Activated T-cell treated with anti-CD3 and anti-CD28 coated beads, Interleukin-2, amount 50 U/mL, for 1 hour (primary cell): ENCODE results near the gene FKBP10.
"Not testable (repeated sequence)": the region's sequence is repeated elsewhere in the genome, so short reads cannot be mapped to it uniquely, and the experiment has no call there.

Experiments used
- DNase-seq: peaks from one replicate; pipeline ENCODE4 v3.0.0-alpha.2; 2020

Gene FKBP10

DNA sequence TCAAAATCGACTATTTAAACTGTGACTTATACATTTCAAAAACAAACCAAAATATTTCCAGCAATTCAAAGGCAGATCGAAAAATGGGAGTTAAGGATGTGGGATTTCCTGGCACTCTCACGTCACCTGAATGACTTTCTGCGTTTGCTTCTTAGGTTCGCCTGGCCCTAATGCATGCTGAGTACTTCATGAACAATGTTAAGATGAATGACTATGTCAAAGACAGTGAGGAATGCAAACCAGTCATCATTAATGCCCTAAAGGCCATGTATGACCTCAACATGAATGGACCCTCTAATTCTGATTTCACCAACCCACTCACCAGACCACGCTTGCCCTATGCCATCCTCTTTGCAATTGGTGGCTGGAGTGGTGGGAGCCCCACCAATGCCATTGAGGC lies 32.2 kb downstream of the FKBP10 start:
- DNase-seq, result no peak

DNA sequence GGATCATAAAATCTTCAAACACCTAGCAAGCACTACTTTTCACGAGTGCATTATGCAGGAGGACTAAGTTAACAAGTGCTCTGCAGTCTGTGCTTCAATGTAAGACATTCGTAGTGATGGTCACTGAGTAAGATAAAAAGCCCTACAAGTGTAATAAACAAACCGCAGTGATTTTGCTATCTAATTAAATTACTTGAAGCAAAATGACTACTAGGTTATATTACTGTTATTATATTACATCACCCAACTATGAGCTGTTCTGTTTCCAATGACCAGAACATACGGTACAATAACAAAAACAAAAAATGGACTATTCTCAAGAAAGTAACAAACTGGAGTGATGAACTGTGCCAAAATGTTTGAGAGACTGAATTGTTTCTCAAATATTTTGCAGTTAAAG lies 36.0 kb downstream of the FKBP10 start:
- DNase-seq, result no peak

DNA sequence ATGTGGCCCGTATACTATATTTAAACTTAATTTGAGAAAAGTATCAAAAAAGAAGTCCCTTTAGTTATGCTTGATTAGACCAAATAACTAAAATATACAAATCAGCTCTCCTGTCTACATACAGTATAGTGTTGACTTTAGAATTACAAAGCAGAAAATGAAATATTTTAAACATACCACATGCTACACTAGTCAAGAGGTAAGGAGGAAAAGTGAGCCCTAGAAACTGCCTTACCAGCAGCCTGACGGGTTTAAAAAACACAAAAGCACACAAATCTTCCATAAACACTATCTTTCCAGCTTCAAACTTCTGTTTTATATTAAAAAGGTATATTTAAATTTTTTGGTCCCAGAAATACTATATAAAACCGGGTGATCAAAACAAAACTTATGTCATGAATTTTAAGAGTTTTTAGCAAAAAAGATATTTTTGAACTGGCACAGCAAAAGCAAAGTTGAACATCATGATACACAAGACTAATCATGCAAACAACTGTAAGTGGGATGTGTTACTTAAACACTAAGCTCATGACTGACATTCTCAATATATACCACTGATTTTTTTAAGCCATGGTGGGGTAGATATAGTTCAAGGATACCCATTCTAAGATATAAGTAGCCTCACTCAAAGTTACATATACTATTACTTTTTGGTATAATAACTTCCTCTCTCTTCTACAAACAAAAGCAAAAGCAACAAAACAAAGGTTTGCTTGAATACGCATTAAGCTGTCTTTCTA lies 36.6 kb downstream of the FKBP10 start:
- no peak for DNase-seq

DNA sequence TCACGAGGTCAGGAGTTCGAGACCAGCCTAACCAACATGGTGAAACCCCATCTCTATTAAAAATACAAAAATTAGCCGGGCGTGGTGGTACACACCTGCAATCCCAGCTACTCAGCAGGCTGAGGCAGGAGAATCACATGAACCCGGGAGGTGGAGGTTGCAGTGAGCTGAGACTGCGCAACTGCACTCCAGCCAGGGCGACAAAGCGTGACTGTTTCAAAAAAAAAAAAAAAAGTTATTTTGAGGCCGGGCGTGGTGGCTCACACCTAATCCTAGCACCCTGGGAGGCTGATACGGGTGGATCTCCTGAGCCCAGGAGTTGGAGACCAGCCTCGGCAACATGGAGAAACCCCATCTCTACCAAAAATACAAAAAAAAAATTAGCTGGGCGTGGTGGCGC lies 38.6 kb downstream of the FKBP10 start:
- not testable (repeated sequence) for DNase-seq

DNA sequence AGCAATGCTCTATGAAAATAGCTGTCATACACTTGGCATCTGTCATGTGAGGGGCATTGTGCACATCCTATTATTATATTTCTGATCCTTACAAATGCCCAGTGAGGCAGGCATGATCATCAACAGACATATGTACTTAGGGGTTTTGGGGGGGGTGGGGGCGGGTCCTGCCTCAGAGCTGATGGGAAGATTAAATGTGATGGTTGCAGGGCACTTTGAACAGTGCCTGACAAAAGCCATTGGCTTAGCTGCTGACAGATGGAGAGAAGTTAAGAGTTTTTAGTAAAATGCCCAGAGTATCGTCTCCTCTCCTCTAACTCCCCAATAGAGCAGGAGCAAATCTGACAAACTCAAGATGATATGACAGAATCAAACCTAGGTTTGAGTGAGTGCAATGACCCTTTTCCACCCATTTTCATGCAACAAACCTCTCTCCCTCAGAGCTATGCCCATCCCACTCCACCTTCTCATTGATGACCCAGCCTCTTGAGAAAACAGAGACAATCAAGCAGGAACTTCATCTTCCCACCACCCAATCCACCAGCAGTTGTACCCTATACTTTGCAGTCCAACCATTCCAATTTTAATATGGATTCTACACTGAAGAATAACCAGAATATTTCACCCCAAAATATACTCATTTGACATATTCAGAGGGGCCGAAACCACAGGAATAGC lies 47.6 kb downstream of the FKBP10 start:
- no peak for DNase-seq

DNA sequence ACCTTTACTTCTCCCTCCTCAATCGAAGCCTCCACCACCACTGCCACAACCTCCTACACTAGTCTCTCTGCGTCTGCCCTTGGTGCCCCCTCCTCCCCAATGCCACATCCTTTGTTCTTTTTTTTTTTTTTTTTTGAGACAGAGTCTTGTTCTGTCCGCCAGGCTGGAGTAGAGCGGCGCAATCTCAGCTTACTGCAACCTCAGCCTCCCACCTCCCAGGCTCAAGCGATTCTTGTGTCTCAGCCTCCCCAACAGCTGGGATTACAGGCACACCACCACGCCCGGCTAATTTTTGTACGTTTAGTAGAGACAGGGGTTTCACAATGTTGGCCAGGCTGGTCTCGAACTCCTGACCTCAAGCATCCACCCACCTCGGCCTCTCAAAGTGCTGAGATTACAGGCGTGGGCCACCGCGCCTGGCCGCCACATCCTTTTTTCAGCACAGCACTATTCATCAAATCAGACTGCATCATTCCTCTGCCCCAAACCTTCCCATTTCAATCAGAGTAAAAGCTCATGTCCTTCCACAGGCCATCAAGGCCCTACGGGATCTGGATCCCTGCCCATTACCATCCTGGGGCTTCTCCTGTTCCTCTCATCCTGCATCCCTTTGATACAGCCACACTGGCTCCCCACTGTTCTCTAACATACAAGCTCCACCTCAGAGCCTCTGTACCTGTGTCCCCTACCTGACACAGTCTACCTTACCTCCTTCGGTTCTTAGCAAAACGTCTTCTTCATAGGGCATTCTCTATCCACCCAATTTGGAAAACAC lies 50.5 kb downstream of the FKBP10 start:
- peak; percentile 20 for DNase-seq

DNA sequence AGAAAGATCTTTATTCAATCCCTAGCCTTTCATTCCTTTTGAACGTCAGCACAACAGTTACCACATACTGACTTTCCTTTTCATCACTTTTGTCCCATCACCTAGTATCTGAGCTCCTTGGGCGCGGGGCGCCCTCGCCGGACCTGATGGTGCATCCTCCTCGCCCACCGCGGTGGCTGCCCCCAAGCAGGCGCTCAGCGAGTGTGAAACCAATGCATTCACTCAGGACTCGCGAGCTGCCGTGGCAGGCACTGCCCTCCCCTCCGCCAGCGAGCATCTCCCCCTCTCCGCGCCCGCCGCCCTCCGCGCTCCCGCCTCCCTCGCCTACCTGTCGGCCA lies 51.7 kb downstream of the FKBP10 start:
- no peak for DNase-seq

DNA sequence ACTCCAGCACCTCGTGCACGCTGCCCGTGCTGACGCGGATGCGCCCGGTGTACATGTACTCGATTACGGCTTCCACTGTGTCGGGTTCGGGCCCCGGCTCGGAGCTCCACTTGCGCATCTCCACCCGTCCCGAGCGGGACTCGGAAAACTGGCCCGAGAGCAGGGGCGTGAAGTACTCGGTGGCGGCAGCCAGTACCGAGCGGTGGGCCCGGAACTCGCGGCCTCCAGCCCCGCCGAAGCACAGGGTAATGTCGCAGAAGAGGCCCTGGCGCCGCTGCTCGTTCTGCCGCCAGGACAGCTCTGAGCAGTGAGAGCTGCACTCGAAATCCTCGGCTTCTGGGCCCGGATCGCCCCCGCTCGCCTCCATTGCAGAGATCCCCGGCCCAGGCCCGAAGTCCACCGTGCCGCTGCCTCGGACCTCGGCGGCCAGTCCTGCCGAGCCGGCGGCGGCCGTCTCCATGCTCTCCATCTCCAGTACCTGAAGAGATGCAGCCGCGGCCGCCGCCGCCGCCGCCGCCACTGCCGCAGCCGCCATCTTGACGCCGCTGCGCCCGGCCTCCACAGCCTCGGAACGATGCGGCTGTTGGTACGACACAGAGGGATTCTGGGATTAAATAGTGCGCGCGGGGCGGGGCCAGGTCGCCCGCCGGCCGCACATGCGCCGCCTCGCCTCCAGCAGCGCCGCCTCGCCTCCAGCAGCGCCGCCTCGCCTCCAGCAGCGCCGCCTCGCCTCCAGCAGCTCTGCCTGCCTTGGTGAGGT lies 52.2 kb downstream of the FKBP10 start, which contains the start of gene KLHL11:
Gene KLHL11, minus strand, starts transcription at position 588 of the 760 bp plus-strand sequence. Its CDS starts 53 bp downstream, at position 535.
- DNase-seq, result peak; percentile 89

DNA sequence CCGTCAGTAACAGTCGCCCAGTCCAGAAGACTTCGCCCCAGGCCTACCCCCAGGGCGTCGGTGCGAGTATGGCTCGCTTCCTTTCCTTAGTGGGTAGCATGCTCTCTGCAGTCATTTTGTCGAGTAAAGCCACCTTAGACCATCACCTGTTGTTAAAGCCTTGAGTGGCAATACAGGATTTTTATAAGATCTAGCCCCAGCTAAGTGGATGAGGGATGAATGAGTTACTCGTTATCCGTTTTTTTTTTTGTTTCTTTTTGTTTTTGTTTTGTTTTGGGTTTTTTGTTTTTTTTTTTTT lies 52.7 kb downstream of the FKBP10 start:
- no peak for DNase-seq

DNA sequence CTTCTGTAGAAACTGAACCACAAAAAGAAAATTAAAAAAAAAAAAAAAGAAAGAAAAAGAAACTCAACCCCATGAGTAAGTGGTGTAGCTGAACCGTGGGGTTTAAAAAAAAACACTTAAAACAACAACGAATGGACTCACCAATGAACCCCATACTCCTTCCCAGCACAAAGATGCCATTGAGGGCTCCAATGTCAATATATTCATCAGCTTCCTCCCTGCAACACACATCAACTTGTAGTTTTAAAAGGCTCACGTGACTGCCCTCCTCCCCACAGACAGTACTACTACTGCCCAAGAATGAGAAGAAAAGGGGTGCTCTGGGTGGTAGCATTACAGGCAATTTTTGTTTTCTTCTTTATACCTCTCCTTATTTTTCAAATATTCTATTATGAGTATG lies 55.8 kb downstream of the FKBP10 start:
- DNase-seq, result no peak

DNA sequence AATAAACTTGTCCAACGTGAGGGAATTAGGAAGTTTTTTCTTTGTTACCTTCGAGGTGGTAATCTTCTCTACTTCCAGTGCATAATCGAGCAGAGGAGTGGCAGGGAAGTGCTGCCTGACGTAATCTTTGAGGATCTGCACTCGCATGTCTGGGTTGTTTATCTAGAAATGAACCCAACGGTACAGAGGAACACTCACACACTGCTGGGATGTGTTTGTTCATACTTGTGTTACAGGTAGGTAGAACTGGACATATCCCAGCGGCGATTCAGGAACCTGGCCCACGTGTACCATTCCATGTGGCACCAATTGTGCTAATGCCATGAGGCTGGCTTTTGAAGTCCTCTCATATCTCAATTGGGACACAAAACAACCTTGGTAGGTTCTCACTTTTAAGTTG lies 56.6 kb downstream of the FKBP10 start:
- no peak for DNase-seq

DNA sequence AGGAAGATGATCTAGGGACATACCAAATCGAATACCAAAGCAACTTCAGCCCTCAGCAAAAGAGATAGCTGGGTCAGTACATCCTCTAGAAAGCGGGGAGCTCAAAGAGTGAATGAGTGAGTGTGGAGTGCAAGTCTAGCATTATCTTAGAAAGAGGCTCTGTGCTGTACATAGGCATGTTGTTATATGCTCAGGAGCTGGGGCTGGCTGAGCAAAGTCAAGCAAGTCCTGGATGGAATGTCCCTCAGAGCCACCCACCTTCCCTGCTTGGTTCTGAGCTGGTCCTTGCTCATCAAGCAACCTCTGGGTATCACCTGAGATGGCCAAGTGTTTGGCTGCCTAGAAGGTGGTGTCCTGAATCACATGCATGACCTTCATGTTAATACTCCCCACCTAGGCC lies 57.3 kb downstream of the FKBP10 start:
- DNase-seq, result no peak

DNA sequence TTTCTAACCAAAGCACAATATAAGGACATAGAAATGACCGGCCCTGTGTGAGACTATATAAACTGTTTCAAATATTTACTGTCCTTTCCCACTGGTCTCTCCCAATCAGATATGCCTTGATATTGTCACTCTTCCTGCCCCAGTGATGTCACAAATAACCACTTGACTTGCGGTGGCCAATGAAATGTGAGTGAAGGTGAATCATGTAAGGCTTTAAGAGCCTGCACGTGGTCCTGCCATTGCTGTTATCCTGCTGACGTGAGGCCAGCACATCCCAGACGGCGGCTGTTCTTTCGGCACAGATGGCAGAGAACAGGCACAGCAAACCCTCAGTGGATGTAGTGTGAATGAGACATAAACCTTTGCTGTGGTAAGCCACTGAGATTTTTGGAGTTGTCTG lies 57.8 kb downstream of the FKBP10 start:
- DNase-seq, result no peak

DNA sequence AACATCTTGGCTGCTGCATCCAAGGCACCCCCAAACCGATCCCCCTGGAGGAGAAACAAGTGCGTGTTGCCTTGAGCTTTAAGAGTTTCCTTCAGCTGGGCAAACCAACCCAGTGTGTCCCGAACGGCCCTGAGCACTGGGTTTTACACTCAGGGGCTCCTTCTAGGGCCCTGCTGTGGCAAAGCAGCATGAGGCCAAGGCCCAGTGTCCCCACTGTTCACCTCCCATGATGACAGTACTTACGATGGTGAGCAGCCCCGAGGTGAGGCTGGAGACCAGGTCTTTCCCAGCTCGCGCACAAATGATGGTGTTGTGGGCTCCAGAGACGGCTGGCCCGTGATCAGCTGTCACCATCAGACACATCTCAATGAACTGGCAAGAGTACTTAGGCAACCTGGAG lies 59.0 kb downstream of the FKBP10 start:
- DNase-seq, result no peak
